GM19328 (cell line): ENCODE results near the gene TBX21.

Experiments used
- ATAC-seq: cut with Tn5 transposase; IDR thresholded peaks from one replicate; pipeline ENCODE4 v1.9.1; 2021; ENCODE audit warnings: mild to moderate bottlenecking, moderate library complexity; ENCODE audit not compliant: unreplicated experiment

TBX21 gene

GRCh38 chr17:47697906-47698711 is 34.9 kb upstream of the TBX21 start:
- no peak for ATAC-seq

GRCh38 chr17:47698749-47699535 is 34.1 kb upstream of the TBX21 start:
- no peak for ATAC-seq

GRCh38 chr17:47699536-47699840 is 33.5 kb upstream of the TBX21 start:
- ATAC-seq = no peak

GRCh38 chr17:47700471-47701449 is 32.3 kb upstream of the TBX21 start:
- ATAC-seq = no peak

GRCh38 chr17:47701608-47702007 is 31.4 kb upstream of the TBX21 start:
- ATAC-seq = no peak

GRCh38 chr17:47702391-47702995 is 30.5 kb upstream of the TBX21 start:
- no peak for ATAC-seq

GRCh38 chr17:47703191-47703591 is 29.8 kb upstream of the TBX21 start:
- no peak for ATAC-seq

- ATAC-seq = no peak
Measured at GRCh38 chr17:47703671-47704070, 29.4 kb upstream of the TBX21 start.

GRCh38 chr17:47704116-47704515 is 28.9 kb upstream of the TBX21 start:
- ATAC-seq = no peak

GRCh38 chr17:47704736-47705135 is 28.3 kb upstream of the TBX21 start:
- ATAC-seq = no peak

- no peak for ATAC-seq
Measured at GRCh38 chr17:47705536-47706530, 27.2 kb upstream of the TBX21 start.

- ATAC-seq = no peak
Measured at GRCh38 chr17:47707056-47707804, 25.8 kb upstream of the TBX21 start.

- no peak for ATAC-seq
Measured at GRCh38 chr17:47707884-47708283, 25.2 kb upstream of the TBX21 start.

- no peak for ATAC-seq
Measured at GRCh38 chr17:47708312-47708863, 24.6 kb upstream of the TBX21 start.

GRCh38 chr17:47708864-47709541 is 24.0 kb upstream of the TBX21 start:
- ATAC-seq = no peak

- no peak for ATAC-seq
Measured at GRCh38 chr17:47709594-47709993, 23.4 kb upstream of the TBX21 start.

GRCh38 chr17:47711366-47712099 is 21.5 kb upstream of the TBX21 start:
- no peak for ATAC-seq
